ENCODE measurements around the gene ZNF85. TPM values are rescaled to one million over a fixed set of nuclear protein-coding genes. Genes with fewer than 3 reads are reported as not detected.

Gene ZNF85
- total RNA-seq, 4 donors from 2014 or later = 3.2 to 9.0 (median 7.7) TPM

GRCh38 chr19:20968092-20968491 is 45.0 kb downstream of the ZNF85 start:
- TF ChIP-seq CTCF (IDR thresholded peaks at IDR 0.05; ENCODE audit: low read depth) = no peak

- TF ChIP-seq CTCF (IDR thresholded peaks at IDR 0.05; ENCODE audit: low read depth) = no peak
Measured at GRCh38 chr19:20969498-20969897, 46.4 kb downstream of the ZNF85 start.

- no peak for TF ChIP-seq CTCF (IDR thresholded peaks at IDR 0.05; ENCODE audit: low read depth)
Measured at GRCh38 chr19:20969898-20970297, 46.8 kb downstream of the ZNF85 start.

GRCh38 chr19:20999731-21000352 is 76.8 kb downstream of the ZNF85 start:
- TF ChIP-seq CTCF (IDR thresholded peaks at IDR 0.05; ENCODE audit: low read depth) = no peak

Other genes with a start within 250 kb of the ZNF85 start
- 1 to 10 TPM; 5.2 to 6.6 (median 6.2) TPM for gene ZNF66, start 146.9 kb upstream of the ZNF85 start, total RNA-seq
- gene ZNF430, start 97.4 kb downstream of the ZNF85 start, total RNA-seq = 10 to 100 TPM in 2 of 4 donors, 1 to 10 TPM in 2; 8.3 to 13.1 (median 9.6) TPM
- gene ZNF714, start 159.0 kb downstream of the ZNF85 start, total RNA-seq = 10 to 100 TPM in 1 of 4 donors, 1 to 10 TPM in 3; 7.1 to 11.5 (median 8.1) TPM
- 10 to 100 TPM in 3 of 4 donors, 1 to 10 TPM in 1; 9.4 to 20.0 (median 15.1) TPM for gene ZNF431, start 218.8 kb downstream of the ZNF85 start, total RNA-seq